GM12878 (cell line): ENCODE data around the gene OCIAD2. TPM values are rescaled to one million over a fixed set of nuclear protein-coding genes. Genes with fewer than 3 reads are reported as not detected.

Source experiments
- ATAC-seq: fragments of 200-7000 bp; cut with Tn5 transposase; 3 replicates; pipeline ENCODE4 v1.9.1; 2020; ENCODE audit warnings: mild to moderate bottlenecking, moderate library complexity
- BruUV-seq: library from RNA; stranded (reverse); fragments of 400-500 nt; replicated peaks from 2 replicates; lab custom pipeline; 2021; lab: Mats Ljungman, UMichigan
- CTCF ChIA-PET: fragments of 300-600 bp; sonication (Branson Sonifier 250); formaldehyde crosslinking; extraction: SDS; loops from one replicate; lab custom pipeline; 2021; ENCODE audit warnings: inconsistent platforms; lab: Yijun Ruan, JAX
- POLR2A ChIA-PET: fragments of 350-600 bp; formaldehyde crosslinking; extraction: SDS; loops from one replicate; lab custom pipeline; 2021; ENCODE audit warnings: inconsistent platforms; lab: Charles Lee
- RAD21 ChIA-PET: fragments of 300-600 bp; sonication (Branson Sonifier 250); formaldehyde crosslinking; loops from one replicate; lab custom pipeline; 2023; ENCODE audit warnings: antibody characterized with exemption; ENCODE audit not compliant: unreplicated experiment; lab: Charles Lee
- SMC1A ChIA-PET: fragments of 300-600 bp; sonication (Branson Sonifier 250); formaldehyde crosslinking; loops from one replicate; lab custom pipeline; 2023; ENCODE audit not compliant: unreplicated experiment, uncharacterized antibody; lab: Charles Lee
- DNase-seq: peaks from one replicate; pipeline ENCODE4 v3.0.0-alpha.2; 2011; ENCODE audit warnings: low read depth, low spot score
- FAIRE-seq: peaks from 3 replicates; lab custom pipeline; 2011; peaks lifted over from hg19 to GRCh38; lab: Jason Lieb, UNC
- H2AFZ ChIP-seq: 2 replicates; pipeline ENCODE4 v1.6.0; 2011; ENCODE audit warnings: low read depth, low read length, control low read depth; ENCODE audit not compliant: control insufficient read depth
- H3K27ac ChIP-seq: 2 replicates; pipeline ENCODE4 v1.5.1; 2011; ENCODE audit warnings: control low read depth; ENCODE audit not compliant: control insufficient read depth, insufficient read depth
- H3K27me3 ChIP-seq, 2 experiments: replicated peaks in 1 of 2; 2 replicates each; pipeline versions ENCODE4 v1.6.0 to v1.6.1; 2011; ENCODE audit warnings: low read length in 1 of 2; ENCODE audit not compliant: control insufficient read depth in 2 of 2, insufficient read depth in 2 of 2
- H3K36me3 ChIP-seq, 2 experiments: 2 replicates each; pipeline ENCODE4 v1.5.1; 2011; ENCODE audit warnings: low read length in 1 of 2; ENCODE audit not compliant: control insufficient read depth in 2 of 2, insufficient read depth in 2 of 2
- H3K4me1 ChIP-seq: 2 replicates; pipeline ENCODE4 v1.6.1; 2011; ENCODE audit warnings: mild to moderate bottlenecking, low read length, moderate library complexity, mixed read lengths; ENCODE audit not compliant: control insufficient read depth, insufficient read depth
- H3K4me2 ChIP-seq: 2 replicates; pipeline ENCODE4 v1.6.0; 2011; ENCODE audit warnings: control low read depth; ENCODE audit not compliant: control insufficient read depth, insufficient read depth
- H3K4me3 ChIP-seq: fragments of 200-600 bp; sonication (generic); 2 replicates; pipeline ENCODE4 v1.5.1; 2016
- H3K79me2 ChIP-seq: 2 replicates; pipeline ENCODE4 v1.6.0; 2011; ENCODE audit warnings: low read length; ENCODE audit not compliant: control insufficient read depth, insufficient read depth
- H3K9ac ChIP-seq: 2 replicates; pipeline ENCODE4 v1.8.0; 2011; ENCODE audit warnings: low read length, control low read depth, mixed read lengths; ENCODE audit not compliant: control insufficient read depth, insufficient read depth
- H3K9me3 ChIP-seq: replicated peaks from 3 replicates; pipeline ENCODE4 v1.5.1; 2011; ENCODE audit warnings: mild to moderate bottlenecking, low read length; ENCODE audit not compliant: control insufficient read depth, insufficient read depth
- H4K20me1 ChIP-seq: 2 replicates; pipeline ENCODE4 v1.6.0; 2011; ENCODE audit not compliant: control insufficient read depth, insufficient read depth
- BCLAF1 ChIP-seq: fragments of 450-650 bp; IDR thresholded peaks from 2 replicates; pipeline ENCODE4 v1.6.1; 2017; ENCODE audit warnings: antibody characterized with exemption, mild to moderate bottlenecking, moderate library complexity
- CHD1 ChIP-seq: IDR thresholded peaks from 2 replicates; pipeline ENCODE4 v1.6.1; 2012; ENCODE audit warnings: low read depth, low read length, improper control_type of control experiment
- CREM ChIP-seq: IDR thresholded peaks from 2 replicates; pipeline ENCODE4 v1.6.1; 2014; ENCODE audit warnings: antibody characterized with exemption, low read depth
- GATAD2B ChIP-seq: fragments of 450-650 bp; conservative IDR thresholded peaks from 2 replicates; pipeline ENCODE4 v1.6.1; 2017; ENCODE audit warnings: low read depth, mild to moderate bottlenecking, moderate library complexity
- NFXL1 ChIP-seq: fragments of 450-650 bp; IDR thresholded peaks from 2 replicates; pipeline ENCODE4 v1.6.1; 2017; ENCODE audit warnings: antibody characterized with exemption, mild to moderate bottlenecking, borderline replicate concordance
- NFYB ChIP-seq: IDR thresholded peaks from 2 replicates; pipeline ENCODE4 v1.6.1; 2011; ENCODE audit warnings: low read depth, mild to moderate bottlenecking, low read length, improper control_type of control experiment, moderate library complexity; ENCODE audit not compliant: insufficient read depth
- PAX5 ChIP-seq: IDR thresholded peaks from 2 replicates; pipeline ENCODE4 v1.6.1; 2011; ENCODE audit warnings: low read depth, low read length, borderline replicate concordance
- RUNX3 ChIP-seq: IDR thresholded peaks from 2 replicates; pipeline ENCODE4 v1.6.1; 2012; ENCODE audit warnings: low read length, inconsistent platforms
- STAT1 ChIP-seq: fragments of 450-650 bp; conservative IDR thresholded peaks from 2 replicates; pipeline ENCODE4 v1.6.1; 2014; ENCODE audit warnings: antibody characterized with exemption, mild to moderate bottlenecking
- TCF3 ChIP-seq: IDR thresholded peaks from 2 replicates; pipeline ENCODE4 v1.6.1; 2012; ENCODE audit warnings: low read depth, mild to moderate bottlenecking, low read length, borderline replicate concordance; ENCODE audit not compliant: insufficient read depth
- YBX1 ChIP-seq: fragments of 450-650 bp; IDR thresholded peaks from 2 replicates; pipeline ENCODE4 v1.6.1; 2016; ENCODE audit warnings: antibody characterized with exemption
- ZBTB4 ChIP-seq: fragments of 450-650 bp; formaldehyde crosslinking; IDR thresholded peaks from 2 replicates; pipeline ENCODE4 v1.4.0; 2022; ENCODE audit warnings: mild to moderate bottlenecking, moderate library complexity
- ZNF207 ChIP-seq: fragments of 450-650 bp; IDR thresholded peaks from 2 replicates; pipeline ENCODE4 v1.6.1; 2014; ENCODE audit warnings: antibody characterized with exemption, mild to moderate bottlenecking, borderline replicate concordance
- WGBS: methylation state at CpG from one replicate; pipeline ENCODE4 v1.1.6; 2016; ENCODE audit warnings: low lambda C conversion rate; ENCODE audit not compliant: insufficient replicate concordance, insufficient coverage; ENCODE audit errors: missing lambda C conversion rate; 5-methylcytosine and 5-hydroxymethylcytosine counted together
- in situ Hi-C: fragments of 300-500 bp; cut with MboI; formaldehyde crosslinking; loops from 9 replicates; pipeline ENCODE4 v1.14.3; 2018; ENCODE audit warnings: mixed read lengths
- intact Hi-C: fragments of 100-400 bp; cut with micrococcal nuclease; formaldehyde crosslinking; loops from one replicate; pipeline ENCODE4 v1.14.2; 2022; ENCODE audit not compliant: unreplicated experiment
- polyA plus RNA-seq, 11 experiments: library from polyadenylated mRNA; depleted of rRNA in 4 of 11; unstranded in 6 of 11; stranded (reverse) in 5 of 11; fragments of >200 nt; fragmentation: Nextera tagmentation in 4 of 11; fragmentation: Illumina TruSeq in 1 of 11; extraction: Ambion mirVana in 4 of 11; extraction: Trizol in 1 of 11; gene quantifications; 1 replicate in 1 of 11; 2 replicates in 10 of 11; pipeline versions ENCODE4 v1.2.1 to v1.2.3, GENCODE V29; 2011 to 2016; ENCODE audit warnings: inconsistent platforms in 2 of 11, missing spikeins in 2 of 11, low read depth in 1 of 11
- total RNA-seq, 4 experiments: library from RNA; depleted of rRNA in 3 of 4; stranded (reverse); fragments of >200 nt in 3 of 4; fragmentation: Illumina TruSeq in 1 of 4; extraction: Trizol in 1 of 4; gene quantifications; 2 replicates each; pipeline versions ENCODE4 v1.2.1 to v1.2.3, GENCODE V29; 2013 to 2021

OCIAD2 gene
- total and polyA plus RNA-seq, 10 of the 15 experiments (the other 5 are each of a cell fraction or from before 2014, with no cell fraction given): 42.4 to 140 (median 70.0) TPM

GRCh38 chr4:48879561-48880442 lies 26.8 kb downstream of the OCIAD2 start:
- WGBS: 69% methylated on average over 9 of the region's 9 CpGs
- Histone ChIP-seq H3K4me3 (no peak overlapping the region), H3K27ac (no peak overlapping the region), H3K9me3 (no peaks in the 10 kb centered on the region), H2AFZ (no peak overlapping the region), H3K79me2 (no peaks in the 10 kb centered on the region), H3K27me3 (no peaks in the 10 kb centered on the region), H3K36me3 (no peaks in the 10 kb centered on the region), H3K4me1 (no peaks in the 10 kb centered on the region), H3K4me2 (no peak overlapping the region), H4K20me1 (no peaks in the 10 kb centered on the region), H3K9ac (no peak overlapping the region)
- SMC1A ChIA-PET: no interaction called here
- FAIRE-seq (no peak), DNase-seq (no peak), ATAC-seq (no peak)
- BruUV-seq: no TSS peak
- RAD21 ChIA-PET: no interaction called here
- in situ Hi-C loops: no loop called here
- intact Hi-C loops: loop anchor here (5.0 kb wide), 1 partner anchor 82 kb away; no protein-coding TSS in a partner anchor
- POLR2A ChIA-PET: no interaction called here
- CTCF ChIA-PET: interaction anchor here (1.6 kb wide), 1 partner anchor 64 kb away, joined by 4 read pairs; no protein-coding TSS in a partner anchor
- TF ChIP-seq ZNF207 (no peak), STAT1 (no peak), NFXL1 (no peak), RUNX3 (no peak), GATAD2B (no peak), CHD1 (no peak), PAX5 (no peak), CREM (no peak), NFYB (no peak), YBX1 (no peak), TCF3 (no peak), BCLAF1 (no peak), ZBTB4 (CRISPR knock-in tag) (no peak)
